ENCODE results near the gene PKNOX1.

DNA sequence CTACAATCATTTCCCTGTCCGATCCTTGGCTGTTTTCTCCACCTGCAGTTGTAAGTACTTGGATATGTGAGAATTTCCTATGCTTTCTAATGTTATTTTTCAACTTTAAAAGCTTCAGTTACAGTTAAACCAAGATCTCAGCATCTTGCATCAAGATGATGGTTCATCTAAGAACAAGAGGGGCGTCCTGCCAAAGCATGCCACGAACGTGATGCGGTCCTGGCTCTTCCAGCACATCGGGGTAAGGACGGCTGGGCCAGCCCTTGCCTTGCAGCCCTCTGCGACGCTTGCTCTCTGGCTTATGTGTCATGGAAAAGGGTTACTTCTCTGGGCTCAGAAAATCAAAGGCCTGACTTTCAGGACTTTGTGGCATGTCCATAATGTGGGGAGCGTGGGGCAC lies 46.8 kb downstream of the PKNOX1 start:
- TF ChIP-seq, protein P1, sequence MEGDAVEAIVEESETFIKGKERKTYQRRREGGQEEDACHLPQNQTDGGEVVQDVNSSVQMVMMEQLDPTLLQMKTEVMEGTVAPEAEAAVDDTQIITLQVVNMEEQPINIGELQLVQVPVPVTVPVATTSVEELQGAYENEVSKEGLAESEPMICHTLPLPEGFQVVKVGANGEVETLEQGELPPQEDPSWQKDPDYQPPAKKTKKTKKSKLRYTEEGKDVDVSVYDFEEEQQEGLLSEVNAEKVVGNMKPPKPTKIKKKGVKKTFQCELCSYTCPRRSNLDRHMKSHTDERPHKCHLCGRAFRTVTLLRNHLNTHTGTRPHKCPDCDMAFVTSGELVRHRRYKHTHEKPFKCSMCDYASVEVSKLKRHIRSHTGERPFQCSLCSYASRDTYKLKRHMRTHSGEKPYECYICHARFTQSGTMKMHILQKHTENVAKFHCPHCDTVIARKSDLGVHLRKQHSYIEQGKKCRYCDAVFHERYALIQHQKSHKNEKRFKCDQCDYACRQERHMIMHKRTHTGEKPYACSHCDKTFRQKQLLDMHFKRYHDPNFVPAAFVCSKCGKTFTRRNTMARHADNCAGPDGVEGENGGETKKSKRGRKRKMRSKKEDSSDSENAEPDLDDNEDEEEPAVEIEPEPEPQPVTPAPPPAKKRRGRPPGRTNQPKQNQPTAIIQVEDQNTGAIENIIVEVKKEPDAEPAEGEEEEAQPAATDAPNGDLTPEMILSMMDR (IDR thresholded peaks at IDR 0.05; ENCODE audit: low read depth, low read length) = no peak
- TF ChIP-seq MYC (IDR thresholded peaks at IDR 0.05; ENCODE audit: low read depth, low read length) (no peak), POLR2A (IDR thresholded peaks at IDR 0.05; ENCODE audit: extremely low read depth, insufficient read length) (no peak)
- TF ChIP-seq, protein P2, sequence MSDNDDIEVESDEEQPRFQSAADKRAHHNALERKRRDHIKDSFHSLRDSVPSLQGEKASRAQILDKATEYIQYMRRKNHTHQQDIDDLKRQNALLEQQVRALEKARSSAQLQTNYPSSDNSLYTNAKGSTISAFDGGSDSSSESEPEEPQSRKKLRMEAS (IDR thresholded peaks at IDR 0.05; ENCODE audit: low read depth, low read length) = no peak

Measured in NB4 (cell line).